NK-92 treated with Interleukin-12 subunit alpha and Interleukin-12 subunit beta, amount 100 ng/mL, for 24 hours (cell line): ENCODE measurements around the gene GPR135.
"Not testable (repeated sequence)": the region's sequence is repeated elsewhere in the genome, so short reads cannot be mapped to it uniquely, and the experiment has no call there.

Source experiments
- DNase-seq: peaks from one replicate; lab custom pipeline; 2025; lab: John Stamatoyannopoulos, UW

Gene GPR135

DNA sequence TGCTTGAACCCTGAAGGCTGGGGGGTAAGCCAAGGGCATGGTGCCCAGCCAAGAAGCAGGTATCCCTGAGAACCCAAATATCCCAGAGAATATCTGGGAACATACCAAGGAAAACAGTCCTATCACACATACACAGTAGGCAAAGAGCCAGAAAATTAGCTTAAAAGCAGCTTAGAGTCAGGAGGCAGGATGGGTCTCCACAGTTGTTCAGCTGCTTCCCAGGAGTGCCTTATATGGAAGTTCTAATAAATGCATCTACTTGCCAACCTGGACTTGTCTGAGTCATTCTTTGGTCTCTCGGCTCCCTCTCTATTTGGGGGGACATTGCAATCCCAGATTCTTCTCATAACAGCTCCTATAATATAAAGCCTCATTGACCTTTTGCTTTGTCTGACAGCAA lies 9.0 kb upstream of the GPR135 start:
- no peak for DNase-seq

DNA sequence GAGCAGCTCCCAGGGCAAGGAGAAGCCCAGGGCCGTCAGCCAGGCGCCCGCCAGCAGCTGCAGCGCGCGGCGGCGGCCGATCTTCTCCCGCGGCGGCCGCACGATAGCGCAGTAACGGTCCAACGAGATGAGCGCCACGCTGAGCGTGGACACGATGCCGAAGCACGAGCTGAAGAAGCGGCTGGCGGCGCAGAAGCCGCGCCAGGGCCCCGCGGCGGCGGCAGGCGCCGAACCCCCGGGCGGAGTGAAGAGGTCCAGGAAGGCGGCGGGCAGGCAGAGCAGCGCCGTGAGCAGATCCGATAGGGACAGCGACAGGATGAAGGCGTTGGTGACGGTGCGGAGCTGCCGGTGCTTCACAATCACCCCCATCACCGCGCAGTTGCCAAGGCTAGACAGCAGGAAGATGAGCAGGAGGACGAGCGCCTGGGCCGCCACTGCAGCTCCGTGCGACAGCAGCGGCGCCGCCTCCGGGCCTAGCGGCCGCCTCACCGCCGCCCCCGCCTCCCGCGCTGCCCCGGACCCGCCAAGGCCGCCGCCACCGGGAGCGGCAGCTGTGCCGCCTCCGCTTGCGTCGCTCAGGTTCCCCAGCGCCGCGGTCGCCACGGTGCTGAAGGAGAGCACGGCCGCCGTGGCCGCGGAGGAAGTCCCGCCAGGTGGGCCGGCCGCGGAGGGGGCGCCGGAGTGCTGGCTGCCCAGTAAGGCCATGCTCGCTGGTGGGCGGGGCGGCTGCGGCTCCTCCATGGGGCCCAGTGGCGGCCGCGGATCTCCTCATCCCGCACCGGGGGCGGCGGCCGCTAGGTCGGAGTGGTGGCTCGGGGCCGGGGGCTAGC lies 479 bp downstream of the GPR135 start:
- no peak for DNase-seq

DNA sequence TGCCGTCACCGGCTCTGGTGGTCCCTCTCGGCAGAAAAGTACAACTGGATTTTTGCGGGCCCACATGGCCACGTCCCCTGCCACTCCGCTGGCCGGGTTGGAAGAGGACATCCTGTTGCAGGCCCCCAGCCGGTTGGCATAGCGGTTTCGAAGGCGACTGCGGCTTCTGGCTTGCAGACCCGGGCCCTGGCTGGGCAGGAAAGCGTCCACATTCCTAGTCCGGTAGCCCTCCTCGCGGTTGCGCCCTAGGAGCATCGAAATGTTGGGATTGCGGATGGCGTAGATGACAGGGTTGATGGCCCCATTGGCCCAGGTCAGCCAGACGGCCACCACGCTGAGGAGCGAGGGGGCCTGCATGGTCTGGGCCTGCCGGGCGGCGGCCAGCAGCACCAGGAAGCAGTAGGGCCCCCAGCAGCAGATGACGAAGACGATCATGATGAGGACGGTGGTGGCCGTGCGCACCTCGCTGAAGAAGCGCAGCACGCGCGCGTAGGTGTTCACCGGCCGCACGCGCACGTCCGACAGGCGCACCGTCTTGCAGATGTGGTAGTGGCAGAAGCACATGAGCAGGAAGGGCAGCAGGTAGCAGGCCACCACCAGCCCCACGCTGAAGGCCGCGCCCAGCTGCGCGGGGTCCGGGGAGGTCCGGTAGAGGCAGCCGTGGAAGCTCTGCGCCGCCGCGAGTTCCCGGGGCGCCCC lies 1.2 kb downstream of the GPR135 start:
- no peak for DNase-seq

DNA sequence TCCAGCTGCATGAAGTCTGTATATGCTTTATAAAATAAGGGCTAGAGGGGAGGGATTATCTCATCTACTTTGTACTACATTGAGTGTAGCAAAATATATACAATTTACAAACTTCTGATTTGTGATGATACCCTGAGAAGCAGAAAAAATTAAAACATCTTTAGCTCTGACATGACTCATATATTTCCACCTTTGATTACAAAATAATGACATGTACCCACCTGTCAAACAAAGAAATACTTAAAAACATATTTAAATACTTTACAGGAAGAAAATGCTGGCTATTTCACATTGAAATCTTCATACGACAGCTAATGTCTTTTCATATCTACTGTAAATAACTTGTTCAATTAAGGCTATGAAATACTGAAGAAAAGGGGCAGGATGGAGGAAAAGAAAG lies 3.3 kb downstream of the GPR135 start:
- DNase-seq, result no peak

DNA sequence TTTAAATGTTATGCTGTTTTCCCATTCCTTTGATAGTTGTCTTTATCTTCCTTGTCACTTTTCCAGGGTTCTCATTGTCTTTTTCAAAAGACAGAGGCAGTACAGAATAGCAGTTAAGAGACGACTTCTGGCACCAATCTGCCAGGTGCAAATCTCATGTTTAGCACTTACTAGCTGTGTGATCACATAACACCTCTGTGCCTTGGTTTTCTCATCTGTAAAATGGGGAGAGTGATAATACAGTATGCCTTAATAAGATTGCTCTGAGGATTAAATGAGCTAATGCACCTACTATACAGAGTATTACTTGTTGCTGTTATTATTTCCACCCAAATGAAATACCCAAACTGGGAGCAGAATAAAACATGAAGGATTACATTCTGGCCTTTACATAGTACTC lies 4.8 kb downstream of the GPR135 start:
- no peak for DNase-seq

DNA sequence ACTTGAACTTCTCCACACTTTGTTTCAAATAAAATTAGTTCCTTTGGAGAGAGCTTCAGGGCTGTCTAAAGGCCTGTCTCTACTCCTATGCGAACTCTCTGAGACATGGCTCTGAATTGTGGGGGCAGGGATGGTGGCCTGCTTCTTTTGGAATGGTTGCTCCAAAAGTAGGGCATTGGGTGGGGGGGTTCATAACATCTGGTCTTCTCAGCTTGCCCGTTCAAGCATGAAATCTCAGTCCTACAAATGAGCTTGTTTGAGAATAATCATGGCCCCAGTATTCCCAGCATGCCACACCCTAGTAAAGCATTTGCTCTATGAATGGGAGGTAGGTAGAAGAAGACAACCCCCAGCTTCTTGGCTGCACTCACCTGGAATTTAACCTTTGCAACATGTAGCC lies 6.7 kb downstream of the GPR135 start:
- DNase-seq, result no peak

DNA sequence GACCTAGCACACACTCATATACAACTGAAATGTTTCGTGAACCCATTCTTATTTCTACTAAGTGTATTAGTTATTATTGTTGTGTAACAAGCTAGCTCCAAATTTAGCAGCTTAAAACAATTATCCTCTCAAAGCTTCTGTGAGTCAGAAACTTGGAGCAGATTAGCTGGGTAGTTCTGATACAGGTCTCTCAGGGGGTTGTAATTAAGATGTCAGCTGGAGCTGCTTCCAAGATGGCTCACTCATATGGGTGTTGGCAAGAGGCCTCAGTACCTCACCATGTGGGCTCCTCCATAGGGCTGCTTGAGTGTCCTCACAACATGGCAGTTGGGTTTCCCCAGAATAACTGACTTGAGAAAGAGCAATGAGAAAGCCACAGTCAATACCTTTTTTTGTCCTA lies 9.8 kb downstream of the GPR135 start:
- no peak for DNase-seq

DNA sequence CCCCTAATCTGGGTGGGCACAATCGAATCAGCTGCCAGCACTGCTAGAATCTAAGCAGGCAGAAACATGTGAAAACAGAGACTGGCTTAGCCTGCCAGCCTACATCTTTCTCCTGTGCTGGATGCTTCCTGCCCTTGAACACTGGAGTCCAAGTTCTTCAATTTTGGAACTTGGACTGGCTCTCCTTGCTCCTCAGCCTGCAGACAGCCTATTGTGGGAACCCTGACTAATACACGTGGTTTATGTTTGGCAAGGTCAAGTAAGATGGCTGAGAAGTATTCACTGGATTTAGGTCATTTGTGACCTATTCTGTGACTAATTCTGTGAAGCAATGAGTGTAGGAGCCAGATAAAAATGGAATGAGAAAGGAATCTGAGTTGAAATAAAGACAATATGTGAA lies 11.0 kb downstream of the GPR135 start:
- DNase-seq, result no peak

DNA sequence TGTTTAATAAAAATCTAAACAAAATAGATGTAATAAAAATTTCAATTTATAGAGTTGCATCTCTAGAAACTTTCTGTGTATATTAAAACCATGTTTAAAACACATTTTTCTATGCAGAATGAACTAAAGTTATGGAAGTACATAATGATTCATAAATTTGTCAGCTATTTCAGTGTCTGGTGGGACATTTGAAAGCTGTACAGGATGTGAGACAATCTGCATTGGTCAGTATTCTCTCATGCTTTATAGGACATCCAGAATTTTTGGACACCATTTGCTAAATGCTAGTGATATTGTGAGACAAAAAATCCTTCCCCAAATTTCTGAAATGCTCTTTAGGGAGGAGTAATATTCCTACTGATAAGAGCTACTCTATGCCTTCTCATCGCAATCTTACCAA lies 13.3 kb downstream of the GPR135 start:
- no peak for DNase-seq

DNA sequence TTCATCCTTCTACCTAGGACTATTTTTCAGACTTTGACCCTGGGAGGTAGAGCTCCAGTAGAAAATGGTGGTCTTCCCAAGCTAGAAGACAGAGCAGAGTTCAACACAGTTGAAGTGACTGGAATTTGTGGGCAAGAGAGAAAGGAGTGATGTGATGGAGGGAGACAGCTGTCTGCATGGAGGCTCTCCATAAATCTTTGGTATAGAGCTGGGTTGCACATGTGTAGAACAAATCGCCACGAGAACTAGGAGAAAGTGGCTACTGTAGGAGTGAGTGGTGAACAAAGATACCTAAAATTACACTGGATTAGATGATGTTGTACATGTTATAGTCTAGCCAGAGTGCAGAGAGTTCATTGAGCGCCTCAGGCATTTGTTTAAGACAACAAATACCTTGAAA lies 14.5 kb downstream of the GPR135 start:
- DNase-seq, result no peak

DNA sequence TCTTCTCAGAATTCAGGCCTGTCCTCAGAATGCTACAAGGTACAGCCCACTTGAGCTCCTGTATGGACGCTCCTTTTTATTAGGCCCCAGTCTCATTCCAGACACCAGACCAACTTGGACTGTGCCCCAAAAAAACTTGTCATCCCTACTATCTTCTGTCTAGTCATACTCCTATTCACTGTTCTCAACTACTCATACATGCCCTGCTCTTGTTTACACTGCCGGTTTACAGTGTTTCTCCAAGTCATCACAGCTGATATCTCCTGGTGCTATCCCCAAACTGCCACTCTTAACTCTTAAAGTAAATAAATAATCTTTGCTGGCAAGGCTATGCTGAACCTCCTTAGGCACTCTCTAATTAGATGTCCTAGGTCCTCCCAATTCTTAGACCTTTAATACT lies 16.5 kb downstream of the GPR135 start:
- not testable (repeated sequence) for DNase-seq

DNA sequence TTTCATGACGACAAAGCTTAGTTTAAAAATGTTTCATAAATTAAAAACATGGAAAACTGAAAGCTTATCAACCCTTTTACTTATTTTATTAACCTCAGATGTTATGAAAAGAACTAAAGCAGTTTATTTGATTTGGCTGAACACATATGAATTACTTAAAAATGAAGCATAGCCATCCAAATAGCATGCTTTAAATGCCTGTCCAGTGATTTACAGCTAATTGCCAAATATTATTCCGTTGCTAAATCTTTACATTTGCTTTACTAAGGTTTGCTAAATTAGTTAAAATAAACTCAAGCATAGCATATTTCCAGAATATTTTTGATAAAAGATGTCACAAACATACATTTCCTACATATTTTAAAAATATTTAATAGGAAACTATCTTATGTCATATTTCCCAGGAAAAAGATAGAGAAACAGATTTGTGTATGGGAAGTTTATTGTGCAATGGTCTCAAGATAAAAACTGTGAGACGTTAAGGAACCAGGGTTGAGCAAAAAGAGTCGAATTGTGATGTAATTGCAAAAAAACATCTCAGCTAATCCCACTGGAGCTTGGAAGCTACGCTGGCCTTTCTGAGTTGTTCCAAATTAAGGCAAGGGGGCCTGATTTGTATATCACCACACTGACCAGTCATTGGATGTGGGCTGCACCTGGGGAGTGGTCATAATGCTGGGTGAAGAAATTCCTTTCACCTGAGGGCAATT lies 25.8 kb downstream of the GPR135 start:
- DNase-seq, result no peak

DNA sequence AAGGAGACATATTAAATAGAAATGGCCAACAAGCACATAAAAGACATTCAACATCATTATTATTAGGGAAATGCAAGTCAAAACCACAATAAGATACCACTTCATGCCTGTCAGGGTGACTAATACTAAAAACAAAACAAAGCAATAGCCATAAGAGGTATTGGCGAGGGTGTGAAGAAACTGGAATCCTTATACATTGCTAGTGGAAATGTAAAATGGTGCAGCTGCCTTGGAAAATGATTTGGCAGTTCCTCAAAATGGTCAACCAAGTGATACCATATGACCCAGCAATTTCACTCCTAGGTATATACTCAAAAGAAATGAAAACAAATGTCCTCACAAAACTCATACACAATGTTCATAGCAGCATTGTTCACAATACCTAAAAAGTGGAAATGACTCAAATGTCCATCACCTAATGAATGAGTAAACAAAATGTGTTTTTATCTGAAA lies 27.0 kb downstream of the GPR135 start:
- no peak for DNase-seq

DNA sequence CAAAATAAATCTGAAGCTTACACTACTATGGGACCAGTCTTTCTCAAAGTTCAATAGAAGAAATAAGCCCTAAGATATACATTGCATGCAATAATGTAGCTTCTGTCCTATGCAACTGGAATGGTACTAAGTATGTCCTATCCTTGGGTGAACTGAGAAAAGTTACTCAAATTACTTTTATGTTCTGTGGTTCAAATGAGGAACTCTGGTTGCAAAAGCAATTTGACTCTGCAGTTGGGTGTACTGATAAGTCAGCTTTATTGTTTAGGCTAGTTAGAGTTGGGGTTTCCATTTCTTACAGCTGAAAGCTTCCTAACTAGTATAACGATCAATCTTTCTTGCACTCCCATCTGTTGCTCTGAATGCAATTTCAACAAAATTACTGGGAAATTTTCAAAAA lies 29.2 kb downstream of the GPR135 start:
- DNase-seq, result no peak

DNA sequence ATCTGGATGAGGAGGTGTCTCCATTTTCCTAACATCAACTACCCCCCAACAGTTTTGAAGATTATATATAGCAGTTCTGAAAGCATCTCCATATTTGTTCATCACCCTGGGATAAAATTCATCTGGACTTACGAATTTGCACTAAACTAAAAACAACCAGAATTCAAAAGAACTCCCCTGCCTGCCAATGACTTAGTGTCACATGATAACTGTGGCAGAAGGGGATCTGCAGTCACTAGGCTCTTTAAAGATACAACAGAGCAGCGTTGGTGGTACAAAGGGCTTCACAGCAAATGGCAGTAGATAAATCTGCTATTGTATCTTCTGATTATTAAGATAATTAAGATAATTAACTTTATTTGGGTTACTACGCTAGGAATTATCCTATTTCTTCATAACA lies 30.1 kb downstream of the GPR135 start:
- DNase-seq, result no peak

DNA sequence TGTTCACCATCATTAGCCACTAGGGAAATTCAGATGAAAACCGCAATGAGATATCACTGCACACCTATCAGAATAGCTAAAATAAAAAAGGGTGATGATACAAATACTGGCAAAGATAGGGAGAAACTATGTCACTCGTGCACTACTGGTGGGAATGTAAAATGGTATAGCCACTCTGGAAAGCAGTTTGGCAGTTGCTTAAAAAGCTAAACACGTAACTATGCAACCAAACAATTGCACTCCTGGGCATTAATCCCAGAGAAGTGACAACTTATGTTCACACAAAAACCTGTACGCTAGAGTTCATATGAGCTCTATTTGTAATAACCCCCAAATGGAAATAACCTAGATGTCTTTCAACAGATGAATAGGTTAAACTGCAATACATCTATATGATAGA lies 35.4 kb downstream of the GPR135 start:
- no peak for DNase-seq

DNA sequence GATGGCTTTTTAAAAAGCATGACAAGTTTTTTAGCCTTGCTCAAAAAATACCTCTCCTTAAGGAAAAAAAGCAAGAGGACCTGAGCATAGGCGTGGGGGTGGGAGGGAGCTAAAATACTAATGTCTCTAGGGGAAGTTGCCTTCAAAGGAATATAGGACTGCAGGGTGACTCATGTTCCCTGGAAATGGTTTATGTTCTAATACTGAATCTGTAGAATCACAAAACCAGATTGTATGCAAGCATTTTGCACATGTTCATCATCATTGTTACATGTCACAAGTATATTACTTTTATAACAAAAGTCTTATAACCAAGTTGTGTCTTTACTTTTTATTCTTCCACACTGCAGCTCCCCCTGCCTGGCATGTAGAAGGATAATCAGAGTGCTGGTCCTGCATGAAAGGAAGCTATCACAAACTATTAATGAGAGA lies 36.6 kb downstream of the GPR135 start:
- DNase-seq, result no peak

DNA sequence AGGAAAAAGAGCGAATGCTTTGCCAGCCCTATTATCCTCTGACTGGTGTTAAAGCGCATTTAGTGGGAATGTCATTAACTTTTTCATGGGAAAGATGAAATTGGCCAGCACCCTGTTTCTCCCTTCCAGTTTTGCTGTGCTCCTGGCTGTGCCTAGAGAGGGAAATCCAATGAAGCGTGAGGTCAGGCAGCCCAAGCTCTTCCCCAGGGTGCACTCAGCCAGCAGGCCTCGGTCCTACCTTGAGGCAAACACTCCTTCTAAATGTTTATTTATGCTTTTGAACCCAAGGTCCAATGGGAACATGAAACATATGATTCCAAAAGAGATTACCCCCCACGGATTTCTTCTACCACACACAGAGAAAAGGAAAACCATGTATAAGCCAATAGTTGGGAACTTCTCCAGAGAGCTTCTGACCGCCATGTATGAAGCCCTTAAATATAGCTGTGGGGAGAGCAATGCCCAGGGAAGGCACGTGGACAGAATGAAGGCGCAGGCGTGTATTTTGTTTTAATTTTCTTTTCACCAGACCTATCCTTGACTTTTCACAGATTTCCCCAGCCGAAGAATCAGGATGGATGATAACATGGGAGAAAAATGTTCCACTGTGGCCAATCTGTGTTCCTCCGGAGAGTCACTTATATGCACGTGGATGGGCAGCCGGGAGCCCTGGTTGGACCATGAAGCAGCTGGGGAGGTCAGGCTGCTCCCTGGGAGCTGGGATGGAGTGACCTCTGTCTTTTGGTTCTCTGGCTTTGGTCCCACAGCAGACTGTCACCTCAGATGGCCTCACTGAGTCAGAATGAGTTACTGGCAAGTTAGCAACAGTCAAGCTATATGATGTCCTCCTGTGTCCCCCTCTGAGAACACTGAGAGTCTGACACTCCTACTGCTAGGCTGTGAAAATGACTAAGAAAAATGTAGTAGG lies 37.3 kb downstream of the GPR135 start:
- DNase-seq, result no peak

DNA sequence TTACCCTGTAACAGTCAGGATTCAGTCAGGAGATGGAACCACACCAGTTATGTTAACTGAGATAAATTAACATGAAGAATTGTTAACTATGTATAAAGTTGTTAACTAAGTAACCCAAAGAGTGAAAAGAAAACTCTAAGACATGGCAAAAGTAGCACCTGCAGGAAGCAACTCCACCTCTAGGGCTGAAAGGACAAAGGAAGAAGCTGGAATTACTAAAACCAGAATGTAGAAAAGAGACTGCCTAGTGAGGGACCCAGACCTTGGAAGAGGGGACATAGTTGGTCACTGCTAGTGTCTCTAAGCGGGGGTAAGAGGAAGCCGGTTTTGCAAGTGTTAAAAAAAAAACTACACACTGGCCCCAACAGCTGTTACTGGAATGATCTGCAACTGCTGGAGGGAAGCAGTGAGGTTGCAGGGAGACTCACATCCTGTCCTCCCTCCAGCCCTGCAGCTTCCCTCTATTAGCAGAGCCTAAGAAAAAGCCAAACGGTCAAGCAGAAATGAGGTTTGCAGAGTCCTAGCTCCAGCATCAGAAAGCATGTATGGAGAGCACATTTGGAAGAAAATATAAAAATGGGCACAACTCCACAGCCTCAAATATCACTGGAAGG lies 39.8 kb downstream of the GPR135 start:
- no peak for DNase-seq

DNA sequence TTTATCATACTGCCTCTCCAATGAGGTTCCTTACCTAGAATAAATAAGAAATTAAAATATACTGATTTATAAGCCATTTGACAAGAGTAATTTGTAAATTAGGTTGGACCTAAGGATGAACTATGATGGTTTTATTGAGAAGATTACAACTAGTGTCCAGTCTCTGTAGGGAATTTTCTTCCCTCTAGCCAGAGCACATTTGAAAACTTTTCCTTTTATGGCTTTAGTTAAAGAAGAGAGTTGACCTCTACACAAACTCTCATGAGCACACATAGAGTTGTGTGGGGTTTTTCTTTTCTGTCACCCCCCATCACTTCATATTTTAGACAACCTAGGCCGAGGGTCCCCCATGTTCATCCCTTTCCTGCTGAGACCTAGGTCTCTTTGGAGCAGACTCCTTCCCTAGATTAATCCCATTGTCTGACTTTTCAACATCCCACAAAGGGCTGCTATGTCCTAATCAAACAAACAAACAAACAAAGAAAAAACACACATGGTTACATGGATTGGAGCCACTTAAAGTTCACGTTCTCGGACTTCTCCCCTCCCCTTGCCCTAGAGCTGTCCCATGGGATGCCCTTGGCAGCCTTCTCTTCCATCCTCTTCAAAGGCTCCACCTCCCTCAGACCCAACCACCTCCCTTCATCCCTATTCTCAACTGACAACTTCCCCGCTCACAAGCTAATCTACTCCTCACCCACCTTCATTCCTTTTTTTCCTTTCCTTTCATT lies 40.7 kb downstream of the GPR135 start:
- no peak for DNase-seq
